Stimulated activated CD4-positive, alpha-beta T cell treated with anti-CD3 and anti-CD28 coated beads, Interleukin-4, amount 100 ng/mL, for 24 hours (primary cell): ENCODE results near the gene YBX3.

Experiments
- DNase-seq: peaks from one replicate; pipeline ENCODE4 v3.0.0-alpha.2; 2020

The YBX3 gene

DNA sequence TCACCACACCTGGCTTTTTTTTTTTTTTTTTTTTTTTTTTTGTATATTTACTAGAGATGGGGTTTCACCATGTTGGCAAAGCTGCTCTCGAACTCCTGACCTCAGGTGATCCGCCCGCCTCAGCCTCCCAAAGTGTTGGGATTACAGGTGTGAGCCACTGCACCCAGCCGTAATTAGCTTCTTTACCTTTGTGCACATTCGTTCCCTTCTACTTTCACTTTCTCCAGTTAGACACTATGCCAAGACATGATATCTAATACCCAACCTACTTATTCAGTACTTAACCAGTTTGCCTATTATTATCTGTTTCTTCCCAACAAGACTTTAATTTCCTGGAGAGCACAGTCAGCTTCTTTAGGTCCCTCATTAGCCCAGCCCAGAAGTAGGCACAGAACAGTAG is 54.6 kb downstream of the YBX3 start:
- DNase-seq, result no peak

DNA sequence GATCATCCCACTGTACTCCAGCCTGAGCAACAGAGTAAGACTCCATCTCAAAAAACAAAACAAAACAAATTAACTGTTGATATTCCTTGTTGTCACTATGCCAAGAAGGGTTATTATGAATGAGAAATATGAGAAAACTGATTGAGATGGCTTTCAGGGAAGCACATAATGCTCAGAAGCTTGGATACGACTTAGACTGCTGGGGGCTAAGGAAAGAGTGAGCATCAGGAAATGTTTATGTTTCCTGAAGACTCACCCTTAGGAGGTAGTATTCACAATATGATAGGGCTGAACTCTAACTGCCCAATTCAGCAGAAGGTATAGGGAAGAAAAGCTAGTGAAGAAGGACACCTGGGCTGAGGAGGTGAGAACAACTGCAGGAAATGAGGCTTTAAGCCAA is 55.5 kb downstream of the YBX3 start:
- DNase-seq, result no peak

DNA sequence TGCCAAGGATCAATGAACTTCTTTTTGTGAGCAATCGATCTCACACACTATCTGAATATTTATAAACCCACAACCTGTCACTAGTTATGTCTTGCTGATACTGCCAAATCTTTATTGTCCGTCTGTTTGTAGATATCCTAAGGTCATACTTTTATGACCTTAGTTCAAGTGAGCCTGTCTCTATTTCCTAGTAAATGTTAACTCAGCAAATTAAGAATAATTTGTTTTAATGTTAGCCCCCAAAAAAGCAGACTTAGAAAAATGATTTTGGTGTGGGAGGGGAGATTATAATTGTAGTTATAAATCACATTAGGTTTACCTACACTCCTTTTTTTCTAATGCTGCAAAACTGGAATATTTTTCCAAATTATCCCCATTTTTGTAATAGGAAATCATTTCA is 58.6 kb downstream of the YBX3 start:
- DNase-seq, result no peak

GRCh38 chr12:10663869-10664268 is 59.3 kb downstream of the YBX3 start:
- DNase-seq, result no peak

DNA sequence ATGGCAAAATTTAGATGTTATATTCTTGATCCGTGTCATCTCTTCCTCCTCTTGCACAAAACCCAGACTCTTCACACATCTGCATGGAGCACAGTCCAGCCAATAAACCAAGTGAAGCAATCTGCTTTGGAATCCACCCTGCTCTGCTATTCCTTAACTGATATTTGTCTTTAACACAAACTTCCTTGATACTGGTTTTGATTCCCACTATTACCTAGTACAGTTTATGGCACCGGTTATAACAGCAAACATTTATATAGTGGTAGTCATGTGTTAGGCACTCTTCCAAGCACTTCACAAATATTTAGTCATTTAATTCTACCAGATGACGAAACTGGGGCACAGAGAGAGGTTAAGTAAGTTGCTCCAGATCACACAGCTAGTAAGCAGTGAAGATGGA is 61.8 kb downstream of the YBX3 start:
- DNase-seq, result no peak

DNA sequence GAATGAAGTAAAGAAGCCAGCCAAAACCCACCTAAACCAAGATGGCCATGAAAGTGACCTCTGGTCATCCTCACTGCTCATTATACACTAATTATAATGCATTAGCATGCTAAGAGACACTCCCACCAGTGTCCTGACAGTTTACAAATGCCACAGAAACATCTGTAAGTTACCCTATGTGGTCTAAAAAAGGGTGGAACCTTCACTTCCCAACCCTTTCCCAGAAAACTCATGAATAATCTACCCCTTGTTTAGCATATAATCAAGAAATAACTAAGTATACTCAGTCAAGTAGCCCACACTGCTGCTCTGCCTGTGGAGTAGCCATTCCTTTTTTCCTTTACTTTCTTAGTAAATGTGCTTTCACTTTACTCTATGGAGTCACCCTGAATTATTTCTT is 69.1 kb downstream of the YBX3 start:
- no peak for DNase-seq

GRCh38 chr12:10652192-10652591 is 70.9 kb downstream of the YBX3 start:
- no peak for DNase-seq
